NCI-H2081 (cell line): Measurements from ENCODE around the gene PMPCA.

Experiments used
- DNase-seq, 2 experiments: peaks; one replicate each; lab custom pipeline; 2025; lab: John Stamatoyannopoulos, UW

The PMPCA gene

GRCh38 chr9:136410500-136411287 is at the start of gene PMPCA, which contains the start of gene ENTR1:
PMPCA (plus strand) TSS chr9:136410658; CDS start chr9:136410669, 11 bp downstream.
ENTR1 (minus strand) TSS chr9:136410614; CDS start chr9:136410397, 217 bp downstream.
- peak; percentile 89 to 91 for DNase-seq

GRCh38 chr9:136361047-136361753 is 49.3 kb upstream of the PMPCA start:
- DNase-seq: no peak

GRCh38 chr9:136361754-136362449 is 48.6 kb upstream of the PMPCA start:
- DNase-seq: no peak

GRCh38 chr9:136362450-136362784 is 48.0 kb upstream of the PMPCA start:
- DNase-seq: no peak

GRCh38 chr9:136363106-136363948 is 47.1 kb upstream of the PMPCA start, which contains the start of gene DNLZ:
DNLZ (minus strand) TSS chr9:136363744; CDS start chr9:136363714, 30 bp downstream.
- peak; percentile 86 to 95 for DNase-seq

GRCh38 chr9:136363949-136364748 is 46.3 kb upstream of the PMPCA start:
- DNase-seq: no peak

- DNase-seq: no peak
Observed at GRCh38 chr9:136364942-136365774, 45.3 kb upstream of the PMPCA start.

GRCh38 chr9:136365775-136366222 is 44.7 kb upstream of the PMPCA start:
- DNase-seq: no peak

- no peak for DNase-seq
Observed at GRCh38 chr9:136366826-136367225, 43.6 kb upstream of the PMPCA start.

GRCh38 chr9:136367296-136368145 is 42.9 kb upstream of the PMPCA start:
- no peak for DNase-seq

GRCh38 chr9:136368190-136368589 is 42.3 kb upstream of the PMPCA start:
- DNase-seq: no peak

- no peak for DNase-seq
Observed at GRCh38 chr9:136370037-136370436, 40.4 kb upstream of the PMPCA start.

- no peak for DNase-seq
Observed at GRCh38 chr9:136370687-136371532, 39.5 kb upstream of the PMPCA start.

- DNase-seq: no peak
Observed at GRCh38 chr9:136371533-136371880, 39.0 kb upstream of the PMPCA start.

- no peak for DNase-seq
Observed at GRCh38 chr9:136372006-136372405, 38.5 kb upstream of the PMPCA start.

GRCh38 chr9:136372561-136373299 is 37.7 kb upstream of the PMPCA start:
- no peak for DNase-seq
